CD4-positive, alpha-beta T cell treated with Interleukin-17A for 4 hours (primary cell): ENCODE data around the gene PPP5C.
A peak's percentile ranks its signal among the peaks of the same experiment; 100 is the strongest.

ENCODE experiments used
- DNase-seq: peaks from one replicate; pipeline ENCODE4 v3.0.0-alpha.2; 2020; ENCODE audit warnings: mixed read lengths

The PPP5C gene

DNA sequence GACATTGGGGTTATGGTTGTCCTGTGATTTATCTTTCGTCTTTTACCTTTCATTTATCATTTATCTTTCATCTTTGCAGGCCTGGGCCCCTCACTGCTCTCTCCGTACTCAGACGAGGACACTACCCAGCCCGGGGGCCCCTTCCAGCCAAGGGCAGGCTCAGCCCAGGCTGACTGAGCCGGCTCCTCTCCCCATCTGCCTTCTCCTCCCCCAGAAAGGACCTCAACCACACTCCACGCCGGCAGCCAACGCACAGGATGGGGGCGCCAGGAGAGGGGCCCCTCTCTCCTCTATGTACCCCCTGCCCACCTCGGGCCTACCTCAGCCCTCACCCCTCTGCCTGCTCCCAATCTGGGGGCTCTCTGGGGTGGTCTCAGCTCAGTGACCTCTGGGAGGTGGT, 7.4 kb upstream of the PPP5C start:
- DNase-seq: no peak

DNA sequence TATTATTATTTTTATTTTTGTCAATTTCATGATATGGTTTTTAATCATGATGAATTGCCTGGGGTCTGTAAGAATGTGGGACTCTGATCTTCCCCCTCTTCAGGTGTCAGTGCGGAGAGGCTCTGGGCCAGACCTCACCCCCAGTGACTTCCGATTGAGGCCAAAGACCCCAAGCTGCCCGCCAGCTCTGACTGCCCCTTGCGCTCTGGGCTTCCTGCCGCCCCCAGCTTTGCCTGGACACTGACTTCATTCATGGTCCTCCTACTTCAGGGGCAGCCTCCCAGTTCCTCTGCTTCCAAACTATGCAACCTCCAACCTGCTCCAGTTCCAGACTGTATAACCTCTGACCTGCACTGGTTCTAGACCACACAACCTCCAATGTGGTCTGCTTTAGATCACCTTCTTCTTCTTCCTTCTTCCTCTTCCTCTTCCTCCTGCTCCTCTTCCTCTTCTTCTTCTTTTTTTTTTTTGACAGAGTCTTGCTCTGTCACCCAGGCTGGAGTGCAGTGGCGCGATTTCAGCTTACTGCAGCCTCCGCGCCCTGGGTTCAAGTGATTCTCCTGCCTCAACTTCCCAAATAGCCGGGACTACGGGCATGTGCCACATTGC, 6.7 kb upstream of the PPP5C start:
- DNase-seq: no peak

DNA sequence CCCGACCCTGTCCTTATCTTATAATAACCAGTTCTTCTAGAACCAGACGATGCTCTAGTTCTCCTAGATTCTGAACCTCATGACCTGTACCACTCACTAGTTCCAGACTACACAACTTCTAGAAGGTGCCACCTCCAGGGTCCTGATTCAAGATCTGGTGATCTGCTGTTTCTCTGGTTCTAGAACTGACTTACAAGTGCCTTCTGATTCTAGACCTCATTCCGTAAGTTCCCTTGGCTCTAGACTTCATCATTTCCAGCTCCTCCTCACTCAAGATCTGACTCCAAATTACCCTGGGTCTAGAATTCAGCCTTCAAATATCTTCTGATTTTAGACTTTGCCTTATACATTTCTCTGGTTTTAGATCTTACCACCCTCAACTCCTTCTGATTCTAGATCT, 5.0 kb upstream of the PPP5C start:
- no peak for DNase-seq

DNA sequence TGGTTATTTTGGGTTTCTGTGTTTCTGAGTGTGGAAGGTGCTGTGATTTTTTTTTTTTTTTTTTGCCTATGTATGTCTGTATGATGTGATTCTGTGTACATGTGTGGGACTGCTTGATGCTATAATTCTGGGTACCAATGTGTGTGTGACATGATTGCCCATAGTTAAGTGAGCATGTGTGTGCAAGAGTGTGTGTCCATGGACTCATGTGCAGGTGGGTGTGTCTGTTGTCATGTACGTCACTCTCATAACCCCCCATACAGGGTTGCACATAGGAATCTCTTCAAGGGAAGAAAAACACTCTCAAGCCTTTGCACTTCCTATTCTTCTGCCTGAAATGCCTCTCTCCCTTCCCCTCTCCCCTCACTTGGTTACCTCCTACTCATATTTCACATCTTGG, 2.5 kb upstream of the PPP5C start:
- no peak for DNase-seq

DNA sequence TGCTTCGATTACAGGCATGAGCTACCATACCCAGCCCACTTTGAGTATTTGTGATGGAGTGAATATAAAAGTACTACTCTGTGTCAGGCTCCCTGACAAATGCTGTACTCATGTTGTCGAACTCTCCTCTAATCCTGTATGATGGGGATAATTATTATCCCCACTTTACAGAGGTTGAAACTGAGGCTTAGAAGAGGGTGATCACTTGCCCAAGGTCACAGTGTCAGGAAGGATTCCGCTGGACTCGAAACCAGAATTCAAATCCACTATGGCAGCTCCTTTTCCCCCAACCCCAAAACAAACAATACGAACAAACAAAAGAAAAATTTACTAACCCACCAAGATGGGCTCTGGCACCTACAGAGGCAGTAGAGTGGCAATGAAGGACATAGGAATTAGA, 1.7 kb upstream of the PPP5C start:
- DNase-seq: no peak

DNA sequence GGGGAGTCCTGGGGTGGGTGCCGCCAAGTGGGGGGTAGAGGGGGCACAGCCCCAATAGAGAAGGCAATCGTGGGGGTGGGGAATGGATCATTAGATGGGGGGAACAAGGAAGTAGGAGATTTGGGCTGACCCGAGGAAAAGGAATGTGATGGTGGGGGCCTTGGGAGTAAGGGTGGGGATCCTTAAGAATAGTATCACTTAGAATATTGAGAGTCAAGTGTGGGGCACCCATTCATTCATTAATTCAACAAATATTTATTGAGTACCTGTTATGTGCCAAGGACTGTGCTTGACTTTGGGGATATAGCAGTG, 641 bp downstream of the PPP5C start:
- no peak for DNase-seq

DNA sequence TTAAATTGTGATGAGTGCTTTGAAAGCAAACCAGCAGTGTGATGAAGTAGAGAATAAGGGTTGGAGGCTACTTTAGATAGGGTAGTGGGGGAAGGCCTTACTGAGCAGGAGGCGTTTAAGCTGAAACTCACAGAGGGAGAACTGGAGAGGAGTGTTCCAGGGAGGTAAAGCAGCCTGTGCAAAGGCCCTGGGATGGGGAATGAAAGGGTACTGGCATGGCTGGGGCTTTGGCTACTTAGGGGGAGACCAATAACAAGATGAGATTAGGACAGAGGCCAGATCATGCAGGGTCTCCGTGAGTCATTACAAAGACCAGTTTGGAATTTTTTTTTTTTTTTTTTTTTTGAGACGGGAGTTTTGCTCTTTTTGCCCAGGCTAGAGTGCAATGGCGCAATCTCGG, 1.1 kb downstream of the PPP5C start:
- DNase-seq: no peak

DNA sequence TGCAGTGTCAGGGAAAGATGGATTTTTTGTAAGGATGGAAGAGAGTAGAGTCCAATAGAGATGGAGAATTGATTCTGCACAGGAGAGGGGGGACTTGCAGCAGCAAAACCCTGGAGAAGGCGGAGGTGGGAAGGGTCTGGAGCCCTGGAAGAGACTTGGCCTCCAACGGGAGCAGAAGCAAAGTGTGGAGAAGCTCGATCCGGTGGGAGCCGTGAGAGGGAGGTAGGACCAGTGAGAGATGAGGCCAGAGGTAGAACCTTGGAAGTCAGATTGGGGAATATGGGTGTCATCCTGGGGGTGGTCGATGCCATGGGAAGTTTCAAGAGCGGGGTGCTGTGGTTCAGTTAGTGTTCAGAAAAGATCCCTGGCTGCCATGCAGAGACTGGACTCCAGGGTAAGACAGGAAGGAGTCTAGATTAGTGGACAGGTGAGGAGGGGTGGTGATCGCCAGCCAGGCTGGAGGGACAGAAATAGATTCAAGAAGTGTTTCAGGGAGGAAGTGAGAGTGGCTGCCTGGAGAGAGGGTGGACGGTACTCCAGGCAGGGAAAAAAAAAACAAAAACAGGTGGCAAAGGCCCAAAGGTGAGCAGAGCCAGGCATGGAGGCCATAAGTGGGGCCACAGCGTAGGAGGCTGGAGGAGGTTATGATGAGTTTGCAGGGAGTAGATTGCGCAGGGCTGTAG, 2.6 kb downstream of the PPP5C start:
- DNase-seq: no peak

DNA sequence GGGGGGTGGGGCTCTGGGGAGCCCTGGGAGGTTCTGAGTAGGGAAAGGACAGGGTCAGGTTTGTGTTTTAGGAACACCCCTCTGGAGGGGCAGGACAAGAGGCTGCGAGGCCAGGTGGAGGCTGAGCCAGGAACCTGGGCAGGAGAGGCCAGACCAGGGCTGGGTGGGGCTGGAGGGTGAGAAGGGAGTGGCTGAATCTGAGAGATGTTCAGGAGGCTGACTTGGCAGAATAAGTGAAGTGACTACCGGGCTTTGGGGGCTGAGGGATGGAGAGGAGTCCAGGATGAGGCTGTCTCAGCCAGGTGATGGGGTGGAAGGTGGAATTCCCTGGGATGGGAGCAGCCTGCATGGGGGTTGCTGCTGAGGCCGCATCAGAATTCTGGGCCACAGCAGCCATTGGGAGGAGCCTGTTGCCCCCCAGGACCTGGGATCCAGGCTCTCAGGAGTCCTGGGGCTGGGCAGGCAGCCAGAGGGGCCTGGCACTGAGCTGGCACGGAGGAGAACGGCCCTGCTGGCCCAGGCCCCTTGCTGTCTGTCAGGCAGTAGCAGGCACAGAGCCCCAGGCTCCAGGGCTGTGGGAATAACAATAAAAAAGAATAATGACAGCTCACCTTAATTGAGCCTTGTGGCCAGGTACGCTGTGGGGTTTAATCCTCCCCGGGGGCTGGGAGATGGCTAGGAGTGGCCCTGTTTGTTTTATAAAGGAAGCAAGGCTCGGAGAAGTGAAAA, 3.3 kb downstream of the PPP5C start:
- peak; percentile 7 for DNase-seq

DNA sequence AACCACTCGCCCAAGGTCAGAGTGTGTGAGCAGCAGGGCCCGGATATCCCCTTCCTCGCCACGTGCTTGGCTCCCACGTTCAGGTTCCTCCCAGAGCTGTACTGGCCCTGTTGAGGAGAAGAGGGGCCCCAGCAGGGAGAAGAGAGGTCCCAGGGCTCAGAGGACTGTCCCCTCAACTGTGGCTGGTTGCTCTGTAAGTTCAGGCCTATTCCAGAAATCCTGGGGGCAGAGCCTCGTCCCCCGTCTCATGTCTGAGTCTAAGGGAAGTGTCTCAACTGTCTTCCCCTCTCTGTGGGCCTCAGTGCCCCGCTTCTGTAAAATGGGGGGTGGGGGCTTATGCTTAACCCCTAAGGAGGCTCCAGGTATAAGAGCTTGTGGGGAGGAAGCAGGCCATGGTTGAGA, 3.9 kb downstream of the PPP5C start:
- DNase-seq: peak; percentile 30

DNA sequence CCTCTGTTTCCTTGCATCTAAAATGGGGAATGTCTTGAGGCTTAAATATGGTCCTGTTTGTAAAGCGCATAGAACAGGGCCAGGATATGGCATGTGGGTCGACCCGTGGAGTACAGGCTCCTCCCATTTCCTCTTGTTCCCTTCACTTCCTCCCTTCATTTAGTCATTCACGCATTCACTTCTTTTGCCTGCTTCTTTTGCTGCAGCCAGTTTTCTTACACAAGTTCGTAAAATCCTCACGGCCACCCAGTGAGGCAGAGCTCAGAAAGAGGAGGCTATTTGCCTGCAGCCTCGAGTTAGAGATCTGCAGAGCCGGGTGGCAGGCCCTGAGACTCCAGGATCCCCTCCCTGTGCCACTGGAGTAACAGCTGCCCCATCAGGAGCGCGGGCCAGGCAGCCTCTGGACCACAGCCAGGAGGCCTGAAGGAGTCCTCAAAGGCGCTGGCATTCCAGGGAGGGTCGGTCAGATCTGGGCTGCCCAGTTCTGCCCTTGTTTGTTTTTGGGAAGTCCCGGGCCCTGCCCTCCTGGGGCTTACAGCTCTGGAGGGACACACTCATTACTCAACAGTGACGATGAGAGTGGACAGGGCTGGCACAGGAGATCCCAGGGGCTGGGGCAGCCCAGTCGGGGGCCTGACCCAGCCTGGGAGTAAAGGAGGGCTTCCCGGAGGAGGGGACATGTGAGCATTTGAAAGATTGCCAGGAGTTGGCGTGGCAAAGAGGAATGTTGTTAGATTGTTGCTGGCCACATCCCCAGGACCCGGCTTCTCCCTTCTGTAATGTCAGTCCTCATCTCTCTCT, 4.6 kb downstream of the PPP5C start:
- peak; percentile 55 for DNase-seq

DNA sequence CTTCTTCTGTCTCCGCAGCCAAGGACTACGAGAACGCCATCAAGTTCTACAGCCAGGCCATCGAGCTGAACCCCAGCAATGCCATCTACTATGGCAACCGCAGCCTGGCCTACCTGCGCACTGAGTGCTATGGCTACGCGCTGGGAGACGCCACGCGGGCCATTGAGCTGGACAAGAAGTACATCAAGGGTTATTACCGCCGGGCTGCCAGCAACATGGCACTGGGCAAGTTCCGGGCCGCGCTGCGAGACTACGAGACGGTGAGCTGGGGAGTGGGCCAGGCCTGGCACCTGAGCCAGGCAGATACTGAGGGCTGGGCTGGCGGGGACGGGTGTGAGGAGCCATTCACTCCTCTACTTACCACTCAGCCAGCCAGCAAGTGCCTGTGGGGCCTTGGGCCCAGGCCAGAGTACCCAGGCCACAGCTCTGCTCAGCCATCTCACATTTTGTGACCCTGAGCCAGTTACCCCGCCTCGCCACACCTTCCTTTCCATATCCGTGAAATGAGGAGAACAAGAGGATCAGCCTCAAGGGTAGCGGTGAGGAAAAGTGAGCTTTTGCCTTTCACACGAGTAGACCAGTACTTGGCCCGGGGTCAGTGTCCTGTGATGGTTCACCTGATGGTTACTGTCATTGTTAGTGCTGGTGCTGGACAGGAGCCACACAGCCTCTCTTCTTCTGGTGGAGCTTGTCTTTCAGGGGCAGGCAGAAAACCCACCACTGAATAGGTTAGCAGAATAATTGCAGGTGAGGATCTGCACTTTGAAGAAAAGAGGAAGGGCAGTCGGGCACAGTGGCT, 7.0 kb downstream of the PPP5C start:
- no peak for DNase-seq

DNA sequence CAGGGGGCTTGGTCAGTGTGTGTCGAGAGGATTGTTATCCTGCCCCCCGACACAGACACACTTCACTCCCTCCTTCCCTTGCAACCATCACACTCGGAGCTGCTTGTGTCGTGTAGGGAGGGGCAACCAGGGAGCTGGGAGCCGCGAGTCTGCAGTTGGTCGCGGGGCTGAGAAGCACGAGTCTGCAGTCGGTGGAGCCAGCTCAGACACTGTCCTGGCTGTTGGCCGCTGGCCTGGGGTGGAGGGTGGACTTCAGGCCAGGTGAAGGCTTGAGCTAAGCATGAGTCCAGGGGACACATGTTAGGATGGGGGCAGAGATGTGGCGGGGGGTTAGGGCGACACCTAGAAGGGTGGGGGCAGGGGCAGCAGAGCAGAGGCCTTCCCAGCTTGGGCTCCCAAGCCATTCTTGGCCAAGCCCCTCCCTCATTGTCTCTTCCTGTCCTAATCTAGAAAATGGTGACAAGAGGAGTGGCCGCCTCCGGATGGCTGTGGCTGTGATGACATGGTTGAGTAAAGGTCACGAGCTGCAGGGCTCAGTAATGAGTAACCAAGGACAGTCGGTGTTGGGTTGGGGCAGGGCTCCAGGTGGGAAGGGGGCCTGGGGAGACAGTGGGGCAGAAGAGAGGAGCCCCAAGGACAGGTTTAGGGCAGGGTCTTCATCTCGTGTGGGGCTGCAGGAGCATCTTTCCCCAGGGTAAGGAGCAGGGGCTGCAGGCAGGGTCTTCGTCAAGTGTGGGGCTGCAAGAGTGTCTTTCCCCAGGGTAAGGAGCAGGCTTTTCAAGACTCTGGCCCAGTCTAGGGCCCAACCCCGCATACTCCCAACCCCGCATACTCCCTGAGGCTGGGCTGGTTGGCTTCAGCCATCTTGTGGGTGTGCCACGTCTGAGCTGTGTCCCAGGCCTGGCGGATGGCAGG, 8.6 kb downstream of the PPP5C start:
- DNase-seq: no peak

DNA sequence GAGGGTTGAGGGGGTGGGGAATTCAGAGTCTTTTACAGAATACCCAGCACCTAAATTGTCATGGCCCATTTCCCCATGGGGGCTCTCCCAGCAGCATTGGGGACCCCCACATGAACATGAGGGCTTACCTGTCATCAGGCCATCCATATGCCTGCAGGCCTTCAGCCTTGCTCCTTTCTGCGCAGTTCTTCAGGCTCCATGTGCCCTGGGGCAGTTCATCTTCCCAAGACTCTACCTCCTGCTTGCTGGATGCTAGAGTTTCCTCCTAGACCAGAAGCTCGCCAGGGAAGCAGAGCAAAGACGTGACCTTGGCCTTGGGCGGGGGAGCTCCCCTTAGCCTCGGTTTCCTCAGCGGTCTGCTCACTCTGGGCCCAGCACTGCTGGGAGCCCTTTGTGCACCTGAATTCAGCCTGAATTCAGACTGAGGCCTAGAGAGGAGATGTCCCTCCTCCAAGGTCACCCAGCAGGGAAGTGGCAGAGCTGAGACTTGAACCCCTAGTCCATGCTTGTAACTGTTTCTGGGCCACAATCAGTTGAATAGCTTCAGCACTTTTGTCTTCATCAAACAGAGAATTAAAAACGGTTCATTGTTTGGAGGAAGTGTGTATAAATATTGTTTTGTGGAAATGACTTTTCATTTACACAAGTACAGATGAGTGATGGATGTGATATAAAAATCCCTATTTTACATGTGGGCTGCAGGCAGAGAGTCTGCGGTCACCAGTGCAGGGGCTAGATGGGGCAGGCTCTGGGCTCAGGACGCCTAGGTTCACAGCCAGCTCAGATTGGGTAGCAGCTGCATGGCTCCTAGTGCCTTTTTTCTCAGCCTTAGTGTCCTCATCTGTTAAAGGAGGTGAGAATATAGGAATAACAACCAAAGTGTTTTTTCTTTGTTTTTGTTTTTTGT, 9.5 kb downstream of the PPP5C start:
- DNase-seq: no peak

DNA sequence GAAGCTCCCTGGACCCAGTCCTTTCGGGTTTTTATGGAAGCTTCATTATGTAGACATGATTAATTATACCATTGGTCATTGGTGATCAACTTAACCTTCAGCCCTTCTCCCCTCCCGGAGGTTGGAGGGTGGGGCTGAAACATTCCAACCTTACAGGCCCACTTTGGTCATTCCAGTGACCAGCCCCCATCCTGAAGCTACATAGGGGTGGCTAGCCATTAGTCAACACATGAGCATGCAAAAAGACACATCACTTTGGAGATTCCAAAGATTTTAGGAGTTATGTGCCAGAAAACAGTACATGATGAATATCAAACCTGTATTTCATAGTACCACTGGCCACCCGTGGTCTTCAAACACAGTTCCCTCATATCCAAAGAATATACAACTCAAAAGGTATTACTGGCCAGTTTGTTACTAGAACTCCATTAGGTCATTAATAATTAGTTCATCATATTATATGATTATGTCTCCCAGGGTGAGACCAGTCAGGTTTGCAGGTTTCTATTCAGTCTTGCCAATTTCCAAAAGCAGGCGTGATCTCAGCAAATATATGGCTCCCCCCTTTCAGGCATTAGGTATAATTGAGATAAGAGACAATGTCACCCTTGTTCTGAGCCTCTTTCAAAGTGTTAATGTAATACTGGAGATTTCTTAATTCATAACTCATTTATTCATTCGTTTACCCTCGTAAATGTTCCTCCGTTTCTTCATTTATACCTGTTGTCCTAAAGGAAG, 11.1 kb downstream of the PPP5C start:
- no peak for DNase-seq

DNA sequence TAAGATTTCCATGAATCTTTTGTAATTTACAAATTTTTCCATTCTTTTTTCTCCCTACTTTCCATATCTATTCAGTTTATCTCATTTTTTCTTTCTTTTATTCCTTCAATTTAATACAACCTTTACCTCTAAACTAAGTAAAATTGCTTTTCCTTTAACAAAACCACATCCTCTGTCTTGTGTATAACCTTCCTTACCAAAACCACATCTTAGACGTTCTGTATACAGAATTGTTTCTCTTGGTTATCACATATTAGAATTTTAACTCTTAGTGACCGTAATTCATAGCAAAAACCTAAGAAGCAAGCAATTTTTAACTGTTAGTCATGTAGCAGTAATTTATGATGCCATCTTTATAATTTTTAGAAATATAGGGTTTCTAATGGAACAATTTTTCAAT, 15.0 kb downstream of the PPP5C start:
- DNase-seq: no peak

DNA sequence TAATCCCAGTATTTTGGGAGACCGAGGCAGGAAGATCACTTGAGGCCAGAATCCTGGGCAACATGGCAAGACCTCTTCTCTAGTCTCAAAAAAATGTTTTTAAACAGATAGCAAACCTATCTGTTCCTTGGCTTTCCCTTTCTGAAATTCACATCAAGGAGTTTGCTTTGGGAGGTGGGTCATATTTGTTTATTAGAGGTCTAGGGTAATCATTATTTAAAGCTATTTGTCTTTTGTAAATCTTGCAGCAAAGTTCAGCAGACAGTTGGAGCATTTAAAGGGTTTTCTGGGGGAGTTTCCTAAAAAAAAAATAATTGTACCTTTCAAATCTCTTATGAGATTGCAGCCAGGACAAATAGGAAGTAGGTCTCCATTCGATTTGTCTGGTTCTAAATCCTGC, 17.5 kb downstream of the PPP5C start:
- no peak for DNase-seq

DNA sequence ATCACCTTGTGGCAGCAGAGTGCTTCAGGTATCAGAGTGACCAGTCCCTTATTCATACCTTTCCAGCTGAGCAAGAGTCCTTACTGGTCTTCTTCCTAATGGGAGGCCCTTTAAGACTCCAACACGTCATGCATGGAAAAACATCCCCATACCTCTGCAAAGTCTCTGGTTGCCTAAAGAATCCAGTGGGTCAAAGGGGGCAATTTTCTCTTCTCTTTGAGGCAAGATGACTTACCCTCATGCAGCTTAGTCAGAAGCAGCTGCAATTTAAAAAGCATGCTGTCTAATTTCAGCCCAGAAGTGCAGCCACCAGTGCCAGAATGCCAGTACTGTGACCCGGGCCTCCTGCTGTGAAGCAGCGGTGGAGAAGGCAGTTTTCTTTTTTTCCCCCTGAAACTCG, 18.7 kb downstream of the PPP5C start:
- no peak for DNase-seq

DNA sequence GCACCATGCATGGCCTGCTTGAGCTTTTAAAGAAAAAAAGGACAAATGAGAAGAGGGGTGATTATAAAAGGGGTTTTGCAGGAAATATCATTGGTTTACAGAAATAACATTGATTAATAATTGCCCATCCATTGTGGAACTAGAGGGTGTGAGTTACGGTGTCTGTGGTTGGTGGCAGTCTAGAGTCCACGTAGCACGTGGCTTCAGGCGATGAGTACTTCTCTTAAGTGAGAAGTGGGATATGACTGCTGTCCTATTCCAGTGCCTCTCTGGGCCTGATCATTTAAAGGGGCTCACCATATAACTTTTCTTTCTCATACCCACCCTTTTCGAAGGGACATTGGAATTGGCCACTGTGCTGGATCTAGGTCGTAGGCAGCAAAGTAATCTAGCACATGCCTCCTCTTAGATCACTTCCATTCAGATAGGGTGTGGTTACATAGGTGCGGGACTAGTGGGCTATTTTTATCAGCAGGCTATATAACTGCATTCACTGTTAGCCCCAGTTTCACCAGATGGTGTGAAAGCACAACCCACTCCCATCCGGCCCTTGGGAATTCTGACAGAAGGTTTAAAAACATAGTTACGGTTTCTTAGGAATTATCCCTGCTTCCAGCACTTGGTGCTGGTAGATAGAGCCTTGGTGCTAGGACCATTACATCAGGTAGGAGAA, 19.9 kb downstream of the PPP5C start:
- no peak for DNase-seq
